Tibial nerve (tissue), 3 donors: ENCODE results near the gene RNU6-1.
A peak's percentile ranks its signal among the peaks of the same experiment; 100 is the strongest.

ENCODE experiments used
- POLR2A ChIP-seq, 2 donors: fragments of 450-650 bp; IDR thresholded peaks; one replicate each; pipeline ENCODE4 v1.6.1; 2017; ENCODE audit warnings: antibody characterized with exemption in 2 of 2, mild to moderate bottlenecking in 2 of 2, moderate library complexity in 2 of 2
- TF ChIP-seq, protein P1 (sequence below), 5 experiments: fragments of 200-600 bp in 3 of 5; fragments of 450-650 bp in 2 of 5; sonication (generic) in 3 of 5; IDR thresholded peaks; one replicate each; pipeline ENCODE4 v1.5.1; 2016 to 2019; ENCODE audit warnings: antibody characterized with exemption in 5 of 5, mild to moderate bottlenecking in 3 of 5, moderate library complexity in 2 of 5

DNA sequence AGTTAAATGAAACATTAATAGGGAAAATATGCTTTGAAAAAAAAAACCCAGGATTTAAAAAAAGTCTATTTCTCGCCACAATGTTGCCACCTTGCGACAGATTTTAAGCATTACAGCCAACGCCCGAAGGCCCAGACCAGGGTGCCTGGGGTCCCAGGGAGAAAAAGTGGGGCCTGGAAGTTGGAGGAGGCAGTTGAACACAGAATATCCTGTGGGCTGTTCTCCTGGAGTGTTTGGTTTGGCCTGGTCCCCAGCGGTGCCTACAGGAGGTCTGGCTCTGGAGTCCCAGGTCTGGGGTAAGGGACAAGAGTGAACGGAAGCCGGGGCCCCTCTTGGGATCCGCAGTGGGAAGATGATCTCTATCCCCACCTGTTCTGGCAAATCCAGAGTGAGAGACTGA, 3.4 kb downstream of the RNU6-1 start:
- TF ChIP-seq, protein P1, sequence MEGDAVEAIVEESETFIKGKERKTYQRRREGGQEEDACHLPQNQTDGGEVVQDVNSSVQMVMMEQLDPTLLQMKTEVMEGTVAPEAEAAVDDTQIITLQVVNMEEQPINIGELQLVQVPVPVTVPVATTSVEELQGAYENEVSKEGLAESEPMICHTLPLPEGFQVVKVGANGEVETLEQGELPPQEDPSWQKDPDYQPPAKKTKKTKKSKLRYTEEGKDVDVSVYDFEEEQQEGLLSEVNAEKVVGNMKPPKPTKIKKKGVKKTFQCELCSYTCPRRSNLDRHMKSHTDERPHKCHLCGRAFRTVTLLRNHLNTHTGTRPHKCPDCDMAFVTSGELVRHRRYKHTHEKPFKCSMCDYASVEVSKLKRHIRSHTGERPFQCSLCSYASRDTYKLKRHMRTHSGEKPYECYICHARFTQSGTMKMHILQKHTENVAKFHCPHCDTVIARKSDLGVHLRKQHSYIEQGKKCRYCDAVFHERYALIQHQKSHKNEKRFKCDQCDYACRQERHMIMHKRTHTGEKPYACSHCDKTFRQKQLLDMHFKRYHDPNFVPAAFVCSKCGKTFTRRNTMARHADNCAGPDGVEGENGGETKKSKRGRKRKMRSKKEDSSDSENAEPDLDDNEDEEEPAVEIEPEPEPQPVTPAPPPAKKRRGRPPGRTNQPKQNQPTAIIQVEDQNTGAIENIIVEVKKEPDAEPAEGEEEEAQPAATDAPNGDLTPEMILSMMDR (IDR thresholded peaks at IDR 0.05): peak; percentile 44 to 88 (median 78)
- TF ChIP-seq POLR2A (IDR thresholded peaks at IDR 0.05): no peak
